ENCODE results near the gene MNS1.
"Not testable (repeated sequence)": the region's sequence is repeated elsewhere in the genome, so short reads cannot be mapped to it uniquely, and the experiment has no call there.

The MNS1 gene

DNA sequence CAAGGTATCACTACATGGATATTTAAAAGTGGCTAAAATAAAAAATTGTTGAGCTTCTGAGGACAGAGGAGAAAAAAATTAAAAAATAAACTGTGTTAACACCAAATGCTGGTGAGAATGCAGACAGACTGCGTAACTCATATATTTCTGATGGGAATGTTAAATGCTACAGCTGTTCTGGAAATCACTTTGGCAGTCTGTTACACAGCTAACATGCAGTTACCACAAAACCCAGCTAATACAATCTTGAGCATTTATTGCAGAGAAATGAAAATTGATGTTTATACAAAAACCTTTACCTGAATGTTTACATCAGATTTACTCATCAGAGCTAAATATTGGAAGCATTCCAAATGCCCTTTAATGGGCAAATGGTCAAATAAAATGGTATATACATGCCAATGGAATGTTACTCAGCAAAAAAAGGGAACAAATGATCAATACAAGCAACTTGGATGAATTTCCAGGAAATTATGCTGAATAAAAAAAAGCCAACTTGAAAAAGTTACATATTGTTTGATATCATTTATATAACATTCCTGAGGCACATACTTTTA, 24.6 kb downstream of the MNS1 start:
- in situ Hi-C loops (cut with MboI; ENCODE audit: low sequenced_read_pairs, unreplicated experiment) = no loop called here
- TF ChIP-seq, protein P1, sequence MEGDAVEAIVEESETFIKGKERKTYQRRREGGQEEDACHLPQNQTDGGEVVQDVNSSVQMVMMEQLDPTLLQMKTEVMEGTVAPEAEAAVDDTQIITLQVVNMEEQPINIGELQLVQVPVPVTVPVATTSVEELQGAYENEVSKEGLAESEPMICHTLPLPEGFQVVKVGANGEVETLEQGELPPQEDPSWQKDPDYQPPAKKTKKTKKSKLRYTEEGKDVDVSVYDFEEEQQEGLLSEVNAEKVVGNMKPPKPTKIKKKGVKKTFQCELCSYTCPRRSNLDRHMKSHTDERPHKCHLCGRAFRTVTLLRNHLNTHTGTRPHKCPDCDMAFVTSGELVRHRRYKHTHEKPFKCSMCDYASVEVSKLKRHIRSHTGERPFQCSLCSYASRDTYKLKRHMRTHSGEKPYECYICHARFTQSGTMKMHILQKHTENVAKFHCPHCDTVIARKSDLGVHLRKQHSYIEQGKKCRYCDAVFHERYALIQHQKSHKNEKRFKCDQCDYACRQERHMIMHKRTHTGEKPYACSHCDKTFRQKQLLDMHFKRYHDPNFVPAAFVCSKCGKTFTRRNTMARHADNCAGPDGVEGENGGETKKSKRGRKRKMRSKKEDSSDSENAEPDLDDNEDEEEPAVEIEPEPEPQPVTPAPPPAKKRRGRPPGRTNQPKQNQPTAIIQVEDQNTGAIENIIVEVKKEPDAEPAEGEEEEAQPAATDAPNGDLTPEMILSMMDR (IDR thresholded peaks at IDR 0.05; ENCODE audit: borderline replicate concordance, control extremely low read depth, extremely low read depth, insufficient read depth, missing control alignments) = no peak
- DNase-seq (ENCODE audit: low spot score) = no peak

DNA sequence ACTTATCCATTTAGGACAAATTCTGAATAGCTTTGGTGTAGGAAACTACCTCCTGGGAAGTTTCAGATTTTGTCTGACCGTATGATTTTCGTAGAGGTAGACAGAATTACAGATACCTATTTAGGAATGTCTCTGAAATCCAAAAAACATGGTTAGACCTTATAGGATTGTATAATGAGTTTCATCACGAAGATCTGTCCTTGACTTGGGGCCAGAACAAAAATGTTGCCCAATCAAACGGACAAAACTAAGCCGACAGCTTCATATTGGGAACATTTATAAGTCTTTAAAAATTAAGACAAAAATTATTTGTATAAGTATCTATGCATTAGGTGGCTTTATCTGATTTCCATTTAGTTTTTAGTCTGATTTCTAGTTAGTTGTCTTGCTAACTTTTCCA, 32.6 kb downstream of the MNS1 start:
- DNase-seq (ENCODE audit: low spot score) = no peak
- in situ Hi-C loops (cut with MboI; ENCODE audit: low sequenced_read_pairs, unreplicated experiment) = loop anchor here (10.0 kb wide), 1 partner anchor 178 kb away; no protein-coding TSS in a partner anchor
- TF ChIP-seq, protein P1 (IDR thresholded peaks at IDR 0.05; ENCODE audit: borderline replicate concordance, control extremely low read depth, extremely low read depth, insufficient read depth, missing control alignments) = no peak

DNA sequence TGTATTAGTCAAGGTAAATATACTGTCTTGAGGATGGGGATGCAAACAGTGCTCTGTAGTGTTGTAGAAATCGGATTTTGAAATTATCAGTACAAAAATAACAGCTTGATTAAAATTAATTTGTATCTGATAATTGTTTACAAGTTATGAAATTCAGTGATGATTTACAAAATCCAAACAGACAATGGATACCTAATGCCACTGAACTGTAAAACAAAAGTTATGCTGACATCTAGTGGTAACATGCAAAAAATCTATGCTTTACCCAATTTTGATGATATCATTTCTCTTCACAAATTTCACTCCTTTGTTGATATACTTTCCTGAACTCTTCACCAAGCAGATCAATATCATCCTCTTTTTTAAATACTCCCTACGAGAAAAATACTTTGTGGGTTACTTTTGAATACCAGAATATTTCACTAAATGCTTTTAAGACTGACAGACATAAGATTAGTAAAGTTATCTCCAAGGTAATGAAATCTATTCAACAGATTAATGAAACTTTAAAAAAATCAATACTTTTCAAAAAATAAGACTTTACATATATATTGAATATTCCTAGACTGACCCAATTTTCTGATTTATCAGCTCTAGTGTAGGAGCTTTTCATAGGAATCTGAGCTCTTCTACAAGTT, 36.0 kb downstream of the MNS1 start:
- in situ Hi-C loops (cut with MboI; ENCODE audit: low sequenced_read_pairs, unreplicated experiment) = no loop called here
- TF ChIP-seq, protein P1 (IDR thresholded peaks at IDR 0.05; ENCODE audit: borderline replicate concordance, control extremely low read depth, extremely low read depth, insufficient read depth, missing control alignments) = no peak
- peak; percentile 30 for DNase-seq (ENCODE audit: low spot score)

DNA sequence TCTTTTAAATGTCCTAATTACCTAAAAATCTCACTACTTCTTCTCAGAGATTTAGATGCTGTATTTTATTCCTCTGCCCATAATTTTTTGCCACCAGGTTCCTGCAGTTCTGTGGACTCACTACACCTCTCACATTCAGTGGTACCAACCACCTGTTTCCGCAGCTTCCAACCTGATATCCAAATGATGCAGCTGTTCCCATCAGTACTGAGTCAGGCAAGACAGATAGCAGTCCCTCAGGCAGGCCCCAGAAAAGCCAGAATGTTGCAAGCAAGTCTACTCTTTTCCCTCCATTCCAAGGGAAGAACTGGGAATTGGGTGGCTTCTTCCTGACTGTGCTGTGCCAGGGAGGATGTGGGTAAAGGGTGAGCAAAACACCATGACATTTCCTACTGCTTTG, 39.0 kb downstream of the MNS1 start:
- TF ChIP-seq, protein P1 (IDR thresholded peaks at IDR 0.05; ENCODE audit: borderline replicate concordance, control extremely low read depth, extremely low read depth, insufficient read depth, missing control alignments) = no peak

DNA sequence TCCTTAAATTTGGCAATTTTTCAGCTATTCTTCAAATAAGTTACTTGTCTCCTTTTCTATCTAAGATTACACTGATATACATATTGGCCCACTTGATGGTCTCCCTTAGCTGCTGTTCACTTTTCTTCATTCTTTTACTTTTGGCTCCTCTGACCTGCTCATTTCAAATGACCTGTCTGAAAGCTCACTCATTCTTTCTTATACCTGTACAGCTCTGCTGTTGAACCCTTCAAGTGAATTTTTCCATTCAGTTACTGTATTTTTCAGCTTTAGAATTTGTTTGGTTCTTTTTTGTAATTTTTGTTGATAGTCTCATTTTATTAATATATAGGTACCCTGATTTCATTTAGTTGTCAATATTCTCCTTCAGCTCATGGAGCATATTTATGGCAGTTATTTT, 39.7 kb downstream of the MNS1 start:
- TF ChIP-seq, protein P1 (IDR thresholded peaks at IDR 0.05; ENCODE audit: borderline replicate concordance, control extremely low read depth, extremely low read depth, insufficient read depth, missing control alignments) = no peak
- in situ Hi-C loops (cut with MboI; ENCODE audit: low sequenced_read_pairs, unreplicated experiment) = no loop called here
- no peak for DNase-seq (ENCODE audit: low spot score)

More for the DNA sequence above, 39.0 kb downstream of the MNS1 start:
- DNase-seq (ENCODE audit: low spot score) = no peak
- in situ Hi-C loops (cut with MboI; ENCODE audit: low sequenced_read_pairs, unreplicated experiment) = no loop called here

DNA sequence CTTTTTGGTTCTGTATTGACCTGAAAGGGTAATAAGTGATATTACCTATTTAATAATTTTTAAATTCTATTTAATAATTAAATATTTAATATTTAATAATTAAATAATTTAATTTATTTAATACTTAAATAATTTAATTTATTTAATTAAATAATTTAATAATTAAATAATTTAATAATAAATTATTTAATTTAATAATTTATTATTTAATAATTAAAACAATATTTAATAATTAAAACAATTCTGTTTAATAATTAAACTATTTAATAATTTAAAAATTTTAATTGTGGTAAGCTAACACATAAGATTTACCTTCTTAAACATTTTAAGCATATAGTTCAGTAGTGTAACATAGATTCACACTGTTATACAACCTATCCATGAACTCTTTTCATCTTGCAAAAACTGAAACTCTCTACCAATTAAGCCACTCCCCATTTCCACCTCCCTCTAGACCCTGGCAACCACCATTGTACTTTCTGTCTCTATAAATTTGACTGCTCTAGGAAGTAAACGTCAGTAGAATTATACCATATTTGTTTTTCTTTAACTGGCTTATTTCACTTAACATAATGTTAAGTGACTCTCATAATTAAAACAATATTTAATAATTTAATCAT, 51.7 kb downstream of the MNS1 start:
- DNase-seq (ENCODE audit: low spot score); in situ Hi-C loops (cut with MboI; ENCODE audit: low sequenced_read_pairs, unreplicated experiment): not testable (repeated sequence)

DNA sequence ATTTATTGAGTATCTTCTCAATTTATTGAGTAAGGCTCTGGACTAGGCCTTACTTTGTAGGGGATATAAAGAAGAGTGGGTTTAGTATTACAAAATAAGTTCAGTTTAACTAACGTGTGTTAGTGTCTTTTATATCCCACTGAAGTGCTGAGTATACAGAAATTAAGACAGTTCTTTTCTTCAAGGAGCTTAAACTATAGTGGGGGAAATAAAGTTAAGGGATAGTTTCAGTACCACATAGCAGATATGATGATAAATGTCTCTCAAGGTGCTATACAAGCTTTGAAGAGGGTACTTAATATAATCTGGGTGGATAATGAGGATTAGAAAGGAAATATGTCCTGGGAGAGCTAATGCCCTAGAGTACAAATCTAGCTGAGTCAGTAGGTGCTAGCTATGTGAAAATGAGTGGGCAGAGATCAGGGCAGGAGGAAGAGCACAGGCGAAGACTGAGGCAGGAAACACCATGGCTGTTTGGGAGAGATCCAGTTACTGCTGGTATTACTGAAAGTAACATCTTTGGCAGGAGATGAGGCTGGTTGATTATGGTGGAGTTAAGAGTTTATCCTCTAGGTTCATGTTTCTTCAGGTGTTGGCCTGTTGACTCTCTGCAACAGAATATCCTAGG, 53.7 kb downstream of the MNS1 start:
- in situ Hi-C loops (cut with MboI; ENCODE audit: low sequenced_read_pairs, unreplicated experiment) = no loop called here
- DNase-seq (ENCODE audit: low spot score) = no peak

More for the DNA sequence above, 53.7 kb downstream of the MNS1 start:
- TF ChIP-seq, protein P1 (IDR thresholded peaks at IDR 0.05; ENCODE audit: borderline replicate concordance, control extremely low read depth, extremely low read depth, insufficient read depth, missing control alignments) = no peak
